NK-92 (cell line): ENCODE measurements around the gene FOXN3.

Experiments
- DNase-seq: peaks from one replicate; lab custom pipeline; 2025; ENCODE audit not compliant: unreplicated experiment; lab: John Stamatoyannopoulos, UW

The FOXN3 gene

GRCh38 chr14:89283327-89284060 lies 133.5 kb downstream of the FOXN3 start:
- DNase-seq, result no peak

GRCh38 chr14:89282191-89282590 lies 134.8 kb downstream of the FOXN3 start:
- no peak for DNase-seq

- no peak for DNase-seq
These were observed 136.4 kb downstream of the FOXN3 start for GRCh38 chr14:89280600-89280999.

- no peak for DNase-seq
These were observed 137.3 kb downstream of the FOXN3 start for GRCh38 chr14:89279649-89280232.

GRCh38 chr14:89277203-89277602 lies 139.8 kb downstream of the FOXN3 start:
- no peak for DNase-seq

- DNase-seq, result no peak
These were observed 140.5 kb downstream of the FOXN3 start for GRCh38 chr14:89276424-89276975.

- no peak for DNase-seq
These were observed 146.4 kb downstream of the FOXN3 start for GRCh38 chr14:89270439-89271227.

- DNase-seq, result no peak
These were observed 147.6 kb downstream of the FOXN3 start for GRCh38 chr14:89269404-89269803.

- DNase-seq, result no peak
These were observed 148.5 kb downstream of the FOXN3 start for GRCh38 chr14:89268514-89268913.

GRCh38 chr14:89267656-89268055 lies 149.4 kb downstream of the FOXN3 start:
- no peak for DNase-seq

- no peak for DNase-seq
These were observed 149.9 kb downstream of the FOXN3 start for GRCh38 chr14:89267163-89267562.

- no peak for DNase-seq
These were observed 150.3 kb downstream of the FOXN3 start for GRCh38 chr14:89266754-89267153.

- DNase-seq, result no peak
These were observed 151.8 kb downstream of the FOXN3 start for GRCh38 chr14:89265234-89265633.

GRCh38 chr14:89264196-89264800 lies 152.7 kb downstream of the FOXN3 start:
- no peak for DNase-seq

- no peak for DNase-seq
These were observed 155.0 kb downstream of the FOXN3 start for GRCh38 chr14:89262041-89262440.

GRCh38 chr14:89260898-89261297 lies 156.1 kb downstream of the FOXN3 start:
- no peak for DNase-seq

- DNase-seq, result no peak
These were observed 157.0 kb downstream of the FOXN3 start for GRCh38 chr14:89259951-89260609.

- DNase-seq, result no peak
These were observed 158.2 kb downstream of the FOXN3 start for GRCh38 chr14:89258728-89259273.

GRCh38 chr14:89256951-89257350 lies 160.1 kb downstream of the FOXN3 start:
- DNase-seq, result no peak

GRCh38 chr14:89256283-89256682 lies 160.8 kb downstream of the FOXN3 start:
- no peak for DNase-seq

GRCh38 chr14:89255852-89256251 lies 161.2 kb downstream of the FOXN3 start:
- DNase-seq, result no peak
